ENCODE measurements around the gene KCNE1. TPM values are rescaled to one million over a fixed set of nuclear protein-coding genes. Genes with fewer than 3 reads are reported as not detected.

The KCNE1 gene
- total RNA-seq, 2 experiments from 2014 or later, result 0.15 to 0.26 TPM

GRCh38 chr21:34546542-34546941 lies 34.5 kb upstream of the KCNE1 start:
- Mint-ChIP-seq H3K4me1 (peaks cover 17% of the 10 kb centered on the region), H3K27ac (no peak overlapping the region), H3K36me3 (no peaks in the 10 kb centered on the region), H3K27me3 (no peaks in the 10 kb centered on the region), H3K9me3 (ENCODE audit: low read depth) (no peaks in the 10 kb centered on the region), H3K4me3 (no peak overlapping the region)
- ATAC-seq, result no peak
- DNase-seq, result no peak
- CTCF ChIA-PET, result no interaction called here

- peak; percentile 45 for ATAC-seq
- Mint-ChIP-seq H3K27ac (no peak overlapping the region), H3K27me3 (no peaks in the 10 kb centered on the region), H3K4me3 (no peak overlapping the region), H3K36me3 (no peaks in the 10 kb centered on the region), H3K9me3 (ENCODE audit: low read depth) (no peaks in the 10 kb centered on the region), H3K4me1 (peaks cover 17% of the 10 kb centered on the region)
- DNase-seq, result no peak
- CTCF ChIA-PET, result interaction anchor here (1.3 kb wide), 1 partner anchor 27 kb away, joined by 3 read pairs; no protein-coding TSS in a partner anchor
These were observed 33.3 kb upstream of the KCNE1 start for GRCh38 chr21:34545079-34545884.

GRCh38 chr21:34544032-34544496 lies 32.1 kb upstream of the KCNE1 start:
- DNase-seq (no peak), ATAC-seq (no peak)
- Mint-ChIP-seq H3K27me3 (no peaks in the 10 kb centered on the region), H3K4me1 (peaks cover 17% of the 10 kb centered on the region), H3K9me3 (ENCODE audit: low read depth) (no peaks in the 10 kb centered on the region), H3K36me3 (no peaks in the 10 kb centered on the region), H3K27ac (no peak overlapping the region), H3K4me3 (no peak overlapping the region)
- CTCF ChIA-PET, result interaction anchor here (1.2 to 1.4 kb wide), 2 partner anchors 10 to 35 kb away, joined by 3 to 4 read pairs; no protein-coding TSS in a partner anchor

DNA sequence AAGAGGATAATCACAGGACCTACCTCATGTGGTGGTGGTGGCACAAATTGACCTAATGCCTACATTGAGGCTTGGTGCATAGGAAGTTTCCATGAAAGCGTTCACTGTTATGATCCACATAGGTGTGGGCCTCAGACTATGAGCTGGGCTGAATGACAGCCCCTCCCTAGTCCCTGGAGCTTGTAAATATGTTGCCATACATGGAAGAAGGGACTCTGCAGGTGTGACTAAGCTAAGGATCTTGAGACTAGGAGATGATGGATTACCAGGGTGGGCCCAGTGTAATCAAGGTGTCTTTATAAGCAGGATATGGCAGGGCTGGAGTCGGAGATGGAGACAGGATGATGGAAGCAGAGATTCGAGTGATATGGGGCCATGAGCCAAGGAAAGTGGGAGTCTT lies 31.0 kb upstream of the KCNE1 start:
- CTCF ChIA-PET, result interaction anchor here (1.4 kb wide), 1 partner anchor 34 kb away, joined by 4 read pairs; no protein-coding TSS in a partner anchor
- Mint-ChIP-seq H3K27me3 (no peaks in the 10 kb centered on the region), H3K27ac (no peak overlapping the region), H3K9me3 (ENCODE audit: low read depth) (no peaks in the 10 kb centered on the region), H3K4me3 (no peak overlapping the region), H3K4me1 (peaks cover 16% of the 10 kb centered on the region), H3K36me3 (no peaks in the 10 kb centered on the region)
- ATAC-seq, result no peak
- no peak for DNase-seq

DNA sequence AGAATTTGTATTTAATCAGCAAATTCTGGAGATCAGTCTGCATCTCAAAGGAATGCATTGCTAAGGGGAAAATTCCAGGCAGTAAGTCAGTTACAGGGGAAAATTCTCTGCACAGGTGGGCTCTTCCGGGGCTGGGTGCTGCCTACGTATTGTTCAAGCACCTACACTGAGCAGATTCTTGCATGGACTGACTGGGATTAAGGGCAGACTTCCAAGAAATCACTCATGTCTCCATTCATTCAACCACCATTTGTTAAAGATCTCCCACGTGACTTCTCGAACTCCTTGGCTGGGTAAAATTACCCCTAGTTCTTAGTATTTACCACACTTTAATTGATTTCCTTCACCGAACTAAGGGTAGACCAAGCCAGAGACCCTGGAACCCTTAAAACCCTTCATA lies 28.2 kb upstream of the KCNE1 start:
- H3K4me3 Mint-ChIP-seq, result no peak overlapping the region
- CTCF ChIA-PET, result no interaction called here
- H3K27me3 Mint-ChIP-seq, result no peaks in the 10 kb centered on the region
- no peaks in the 10 kb centered on the region for H3K36me3 Mint-ChIP-seq
- peaks cover 10% of the 10 kb centered on the region for H3K4me1 Mint-ChIP-seq
- ATAC-seq (no peak), DNase-seq (no peak)
- no peaks in the 10 kb centered on the region for H3K9me3 Mint-ChIP-seq (ENCODE audit: low read depth)
- no peak overlapping the region for H3K27ac Mint-ChIP-seq

- H3K36me3 Mint-ChIP-seq, result no peaks in the 10 kb centered on the region
- H3K9me3 Mint-ChIP-seq (ENCODE audit: low read depth), result no peaks in the 10 kb centered on the region
- peaks cover 19% of the 10 kb centered on the region for H3K4me1 Mint-ChIP-seq
- no peaks in the 10 kb centered on the region for H3K27me3 Mint-ChIP-seq
- CTCF ChIA-PET, result no interaction called here
- no peak overlapping the region for H3K27ac Mint-ChIP-seq
- no peak for DNase-seq
- no peak for ATAC-seq
- no peak overlapping the region for H3K4me3 Mint-ChIP-seq
These were observed 25.8 kb upstream of the KCNE1 start for GRCh38 chr21:34537838-34538237.

- H3K27me3 Mint-ChIP-seq, result no peaks in the 10 kb centered on the region
- CTCF ChIA-PET, result no interaction called here
- DNase-seq, result no peak
- H3K9me3 Mint-ChIP-seq (ENCODE audit: low read depth), result no peaks in the 10 kb centered on the region
- peaks cover 19% of the 10 kb centered on the region for H3K4me1 Mint-ChIP-seq
- no peaks in the 10 kb centered on the region for H3K36me3 Mint-ChIP-seq
- no peak overlapping the region for H3K27ac Mint-ChIP-seq
- no peak overlapping the region for H3K4me3 Mint-ChIP-seq
- ATAC-seq, result no peak
These were observed 24.8 kb upstream of the KCNE1 start for GRCh38 chr21:34536820-34537219.

DNA sequence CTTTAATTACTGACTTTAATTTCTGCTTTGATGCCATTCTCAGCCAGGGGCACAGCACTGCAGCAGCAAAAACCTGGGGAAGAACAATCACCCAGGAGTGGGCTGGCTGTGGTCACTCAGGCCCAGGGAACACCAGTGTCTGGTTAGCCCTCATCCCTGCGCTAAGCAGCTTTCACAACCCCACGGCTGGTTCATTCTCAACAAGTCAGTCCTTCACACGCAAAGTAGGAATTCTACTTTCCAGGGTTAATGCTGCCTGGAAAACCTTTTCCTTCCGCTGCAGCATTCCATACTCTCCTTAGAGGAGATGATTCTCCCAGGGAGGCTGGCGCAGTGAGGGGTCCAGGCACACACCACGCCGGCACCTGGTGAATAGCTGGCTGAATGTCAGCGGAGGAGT lies 24.3 kb upstream of the KCNE1 start:
- peaks cover 19% of the 10 kb centered on the region for H3K4me1 Mint-ChIP-seq
- no peak for DNase-seq

GRCh38 chr21:34535886-34536285 lies 23.9 kb upstream of the KCNE1 start:
- Mint-ChIP-seq H3K4me3 (no peak overlapping the region), H3K36me3 (no peaks in the 10 kb centered on the region), H3K27ac (no peak overlapping the region), H3K27me3 (no peaks in the 10 kb centered on the region), H3K9me3 (ENCODE audit: low read depth) (no peaks in the 10 kb centered on the region), H3K4me1 (peaks cover 19% of the 10 kb centered on the region)
- DNase-seq (no peak), ATAC-seq (no peak)
- CTCF ChIA-PET, result no interaction called here

More for the DNA sequence above, 24.3 kb upstream of the KCNE1 start:
- H3K27me3 Mint-ChIP-seq, result no peaks in the 10 kb centered on the region
- no peaks in the 10 kb centered on the region for H3K36me3 Mint-ChIP-seq
- H3K9me3 Mint-ChIP-seq (ENCODE audit: low read depth), result no peaks in the 10 kb centered on the region
- H3K4me3 Mint-ChIP-seq, result no peak overlapping the region
- H3K27ac Mint-ChIP-seq, result no peak overlapping the region
- CTCF ChIA-PET, result no interaction called here
- ATAC-seq, result no peak

GRCh38 chr21:34534522-34534921 lies 22.5 kb upstream of the KCNE1 start:
- CTCF ChIA-PET, result interaction anchor here (0.7 kb wide), 1 partner anchor 10 kb away, joined by 3 read pairs; no protein-coding TSS in a partner anchor
- peaks cover 19% of the 10 kb centered on the region for H3K4me1 Mint-ChIP-seq
- H3K27me3 Mint-ChIP-seq, result no peaks in the 10 kb centered on the region
- peak; percentile 58 for DNase-seq
- no peaks in the 10 kb centered on the region for H3K9me3 Mint-ChIP-seq (ENCODE audit: low read depth)
- peak overlapping the region; percentile 8 for H3K27ac Mint-ChIP-seq
- ATAC-seq, result peak; percentile 45
- no peak overlapping the region for H3K4me3 Mint-ChIP-seq
- no peaks in the 10 kb centered on the region for H3K36me3 Mint-ChIP-seq

- DNase-seq, result no peak
- no peak for ATAC-seq
- CTCF ChIA-PET, result interaction anchor here (0.7 kb wide), 1 partner anchor 10 kb away, joined by 3 read pairs; no protein-coding TSS in a partner anchor
- Mint-ChIP-seq H3K4me1 (peaks cover 19% of the 10 kb centered on the region), H3K27me3 (no peaks in the 10 kb centered on the region), H3K36me3 (no peaks in the 10 kb centered on the region), H3K27ac (peak overlapping the region; percentile 8), H3K9me3 (ENCODE audit: low read depth) (no peaks in the 10 kb centered on the region), H3K4me3 (no peak overlapping the region)
These were observed 21.9 kb upstream of the KCNE1 start for GRCh38 chr21:34533938-34534337.

DNA sequence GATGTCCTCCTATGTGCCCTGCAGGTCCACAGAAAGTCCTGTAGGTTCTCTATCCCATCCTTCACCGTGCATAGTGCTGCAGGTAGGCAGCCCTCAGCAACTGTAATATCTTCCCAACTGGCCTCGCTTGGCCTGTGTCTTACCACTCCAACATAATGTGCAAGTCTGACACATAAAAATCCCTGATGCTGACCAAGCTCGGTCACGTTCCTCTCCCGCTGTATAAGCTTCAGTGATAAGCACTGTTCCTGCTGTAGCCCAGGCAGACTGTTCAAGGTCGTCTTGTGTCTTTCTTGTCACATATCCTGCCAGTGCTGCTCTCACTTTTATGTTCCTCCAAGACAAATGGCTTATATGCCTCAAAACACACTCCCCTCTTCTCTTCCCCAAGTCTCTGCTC lies 19.4 kb upstream of the KCNE1 start:
- DNase-seq (no peak), ATAC-seq (no peak)
- no peaks in the 10 kb centered on the region for H3K27me3 Mint-ChIP-seq
- no peak overlapping the region for H3K27ac Mint-ChIP-seq
- no peak overlapping the region for H3K4me3 Mint-ChIP-seq
- CTCF ChIA-PET, result no interaction called here
- H3K36me3 Mint-ChIP-seq, result no peaks in the 10 kb centered on the region
- H3K4me1 Mint-ChIP-seq, result peaks cover 27% of the 10 kb centered on the region
- H3K9me3 Mint-ChIP-seq (ENCODE audit: low read depth), result no peaks in the 10 kb centered on the region

GRCh38 chr21:34530261-34530660 lies 18.3 kb upstream of the KCNE1 start:
- H3K4me1 Mint-ChIP-seq, result peaks cover 30% of the 10 kb centered on the region
- H3K4me3 Mint-ChIP-seq, result no peak overlapping the region
- no peaks in the 10 kb centered on the region for H3K27me3 Mint-ChIP-seq
- ATAC-seq (no peak), DNase-seq (no peak)
- H3K9me3 Mint-ChIP-seq (ENCODE audit: low read depth), result no peaks in the 10 kb centered on the region
- H3K36me3 Mint-ChIP-seq, result no peaks in the 10 kb centered on the region
- CTCF ChIA-PET, result no interaction called here
- no peak overlapping the region for H3K27ac Mint-ChIP-seq

DNA sequence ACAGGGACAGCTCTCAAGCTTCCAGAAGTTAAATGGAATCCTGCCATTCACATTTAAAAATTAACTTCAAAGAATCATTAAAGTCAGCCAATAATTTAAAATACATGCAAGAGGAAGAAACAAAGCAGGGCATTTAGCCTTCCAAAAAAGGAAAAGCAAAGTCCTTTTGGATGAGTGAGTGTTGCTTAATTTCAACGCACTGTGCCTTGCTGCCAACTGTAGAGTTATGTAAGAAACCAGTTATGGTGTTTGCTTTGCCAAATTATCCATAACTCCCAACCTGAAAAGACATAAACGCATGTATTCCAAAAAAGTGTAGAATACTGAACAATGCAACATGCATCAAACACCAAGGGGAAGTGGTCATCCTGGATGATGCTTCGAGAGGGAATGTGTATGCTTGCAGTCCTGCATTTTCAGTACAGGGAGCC lies 16.1 kb upstream of the KCNE1 start:
- no peak overlapping the region for H3K27ac Mint-ChIP-seq
- no peak for ATAC-seq
- H3K4me1 Mint-ChIP-seq, result peaks cover 11% of the 10 kb centered on the region
- H3K4me3 Mint-ChIP-seq, result no peak overlapping the region
- no peak for DNase-seq
- H3K36me3 Mint-ChIP-seq, result no peaks in the 10 kb centered on the region
- no peaks in the 10 kb centered on the region for H3K9me3 Mint-ChIP-seq (ENCODE audit: low read depth)
- CTCF ChIA-PET, result interaction anchor here (0.7 kb wide), 1 partner anchor 182 kb away, joined by 3 read pairs; no protein-coding TSS in a partner anchor
- no peaks in the 10 kb centered on the region for H3K27me3 Mint-ChIP-seq

All from activated CD8-positive, alpha-beta memory T cell treated with anti-CD3 and anti-CD28 coated beads, Interleukin-2, amount 10 ng/mL, durations not matched to agents 7 days and 5 days (primary cell).